HG03469 (cell line): Measurements from ENCODE around the gene MOSMO.

Experiments
- ATAC-seq: cut with Tn5 transposase; IDR thresholded peaks from one replicate; pipeline ENCODE4 v1.9.1; 2021; ENCODE audit warnings: mild to moderate bottlenecking, moderate library complexity, moderate number of reproducible peaks; ENCODE audit not compliant: unreplicated experiment

Gene MOSMO

DNA sequence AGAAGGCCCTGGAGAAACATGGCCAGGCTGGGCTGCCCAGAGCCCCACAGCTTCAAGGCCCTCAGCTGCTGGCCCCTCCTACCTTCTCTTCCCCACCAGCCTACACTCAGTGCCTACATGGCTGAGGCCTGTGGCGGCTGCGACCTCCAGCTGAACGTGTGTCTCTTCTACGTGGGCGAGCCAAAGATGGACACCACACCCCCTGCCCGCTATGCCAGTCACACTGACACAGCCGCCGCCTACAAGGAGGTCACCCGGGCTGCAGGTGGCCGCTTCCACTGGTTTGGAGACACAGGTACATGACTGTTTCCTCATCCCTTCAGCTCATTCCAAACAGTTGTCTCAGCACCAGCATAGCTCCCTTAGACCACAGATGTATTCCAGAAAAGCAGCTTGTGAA lies 124.9 kb downstream of the MOSMO start:
- no peak for ATAC-seq
